Medulla oblongata (tissue), 1 donor: ENCODE data around the gene ADGRL3.
"Not testable (repeated sequence)": the region's sequence is repeated elsewhere in the genome, so short reads cannot be mapped to it uniquely, and the experiment has no call there.

Source experiments
- DNase-seq: peaks from one replicate; pipeline ENCODE4 v3.0.0-alpha.2; 2015; ENCODE audit errors: extremely low spot score

ADGRL3 gene

DNA sequence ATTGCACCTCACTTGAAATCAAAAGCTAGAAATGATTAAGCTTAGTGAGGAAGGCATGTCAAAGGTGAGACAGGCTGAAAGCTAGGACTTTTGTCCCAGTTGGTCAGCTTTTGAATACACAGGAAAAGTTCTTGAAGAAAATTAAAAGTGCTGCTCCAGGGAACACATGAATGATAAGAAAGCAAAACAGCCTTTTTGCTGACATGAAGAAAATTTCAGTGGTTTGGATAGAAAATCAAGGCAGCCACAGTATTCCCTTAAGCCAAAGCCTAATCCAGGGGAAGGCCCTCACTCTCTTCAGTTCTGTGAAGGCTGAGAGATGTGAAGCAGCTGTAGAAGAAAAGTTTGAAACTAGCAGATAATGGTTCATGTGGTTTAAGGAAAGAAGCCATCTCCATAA lies 150.8 kb downstream of the ADGRL3 start:
- no peak for DNase-seq

DNA sequence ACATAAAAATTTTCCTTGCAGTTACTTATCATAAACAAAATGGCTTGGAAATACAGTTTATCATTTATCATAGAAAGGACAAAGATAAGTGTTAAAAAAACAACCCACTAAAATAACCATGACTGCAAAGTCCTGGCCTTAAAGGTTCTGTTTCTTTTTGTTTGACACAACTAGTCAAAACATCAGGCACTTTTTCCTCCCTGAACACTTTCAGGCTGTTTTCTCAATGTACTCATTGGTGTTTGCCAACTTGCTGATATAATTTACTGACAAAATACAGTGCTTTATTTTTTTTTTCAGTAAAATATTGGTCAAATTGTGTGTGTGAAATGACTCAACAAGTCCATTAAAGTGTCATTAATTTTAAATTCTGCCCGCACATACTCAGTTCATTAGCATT lies 156.6 kb downstream of the ADGRL3 start:
- no peak for DNase-seq

DNA sequence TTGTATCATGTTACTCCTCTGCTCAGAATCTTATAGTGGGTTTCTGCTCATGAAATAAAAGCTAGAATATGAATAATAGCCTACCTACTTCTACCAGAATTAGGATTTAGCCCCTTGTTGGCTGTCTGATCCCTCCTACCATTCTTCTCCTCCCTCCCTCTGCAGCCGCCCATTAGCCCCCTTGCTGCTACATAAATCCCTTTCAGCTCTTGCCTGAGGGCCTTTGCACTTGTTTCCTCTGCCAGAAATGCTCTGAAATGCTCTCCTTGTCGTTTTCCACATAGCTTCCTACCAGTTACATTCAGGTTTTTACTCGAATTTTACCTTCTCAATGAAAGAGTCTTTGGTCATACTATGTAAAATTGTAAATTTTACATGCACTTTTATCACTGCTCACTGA lies 159.2 kb downstream of the ADGRL3 start:
- DNase-seq = no peak

DNA sequence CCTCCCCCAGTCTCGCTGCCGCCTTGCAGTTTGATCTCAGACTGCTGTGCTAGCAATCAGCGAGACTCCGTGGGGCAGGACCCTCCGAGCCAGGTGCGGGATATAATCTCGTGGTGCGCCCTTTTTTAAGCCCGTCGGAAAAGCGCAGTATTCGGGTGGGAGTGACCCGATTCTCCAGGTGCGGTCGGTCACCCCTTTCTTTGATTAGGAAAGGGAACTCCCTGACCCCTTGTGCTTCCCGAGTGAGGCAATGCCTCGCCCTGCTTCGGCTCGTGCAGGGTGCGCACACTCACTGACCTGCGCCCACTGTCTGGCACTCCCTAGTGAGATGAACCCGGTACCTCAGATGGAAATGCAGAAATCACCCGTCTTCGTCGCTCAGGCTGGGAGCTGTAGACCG lies 172.7 kb downstream of the ADGRL3 start:
- DNase-seq = not testable (repeated sequence)

DNA sequence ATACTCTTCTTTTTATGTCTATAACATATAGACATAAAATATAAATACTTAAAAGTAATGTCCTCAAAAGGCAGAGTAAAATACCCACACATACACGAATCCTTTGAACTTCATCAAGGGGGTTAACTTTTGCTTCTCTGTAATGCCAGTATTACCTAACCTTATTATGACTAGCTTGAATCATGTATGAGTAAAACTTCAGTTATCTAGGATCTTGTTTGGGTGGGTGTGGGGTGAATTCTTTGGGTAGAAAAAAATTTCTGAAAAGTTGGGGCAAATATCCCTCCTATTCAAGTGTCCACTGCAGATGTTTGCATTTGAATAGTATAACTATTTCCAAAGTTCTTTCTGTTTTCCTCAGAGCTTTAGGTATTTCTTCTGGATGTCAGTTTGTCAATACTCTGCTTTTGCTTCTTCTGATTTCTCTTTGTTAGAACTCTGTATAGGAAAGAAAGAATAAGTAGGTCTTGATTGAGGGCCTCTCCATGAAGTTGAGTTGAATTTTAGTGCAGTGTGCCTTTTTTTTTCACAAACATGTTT lies 173.8 kb downstream of the ADGRL3 start:
- DNase-seq = no peak

DNA sequence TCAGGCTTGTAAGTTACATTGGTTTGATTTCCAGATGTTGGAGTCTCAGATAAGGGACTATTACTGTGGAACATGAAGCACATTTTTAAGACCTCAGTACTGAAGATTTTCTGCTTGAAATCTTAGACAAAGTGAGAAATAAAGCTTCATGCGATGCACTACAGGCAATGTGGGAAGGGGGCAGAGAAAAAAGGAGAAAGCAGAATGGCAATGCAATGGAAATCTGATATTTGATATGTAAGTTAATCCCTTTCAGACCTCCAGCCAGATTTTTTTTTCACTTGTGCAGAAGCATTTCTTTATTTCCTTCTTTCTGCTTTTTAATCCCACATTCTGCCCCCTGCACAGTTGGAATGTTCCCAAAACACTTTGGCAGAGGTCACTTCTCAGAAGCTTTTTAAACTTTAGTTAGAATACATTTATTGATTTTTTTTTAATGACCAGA lies 174.3 kb downstream of the ADGRL3 start:
- peak; percentile 28 for DNase-seq

DNA sequence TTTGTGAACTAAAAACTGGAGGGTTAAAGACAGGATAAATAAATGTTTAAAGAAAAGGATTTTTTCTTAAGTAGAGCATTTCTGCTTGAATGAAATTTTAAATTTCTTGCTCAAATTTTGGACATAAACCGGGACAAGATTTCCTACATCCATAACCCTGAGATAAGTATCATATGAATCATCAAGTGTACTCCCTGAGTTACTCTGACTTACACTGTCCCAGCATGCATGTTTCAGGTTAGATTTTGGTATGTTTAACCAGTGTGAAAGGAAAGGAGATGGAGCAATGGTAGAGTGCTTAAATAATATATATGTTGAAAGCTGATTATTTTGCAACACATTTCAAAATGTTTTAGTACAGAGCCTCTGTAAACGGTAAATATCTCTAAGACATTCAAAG lies 175.2 kb downstream of the ADGRL3 start:
- DNase-seq = no peak

DNA sequence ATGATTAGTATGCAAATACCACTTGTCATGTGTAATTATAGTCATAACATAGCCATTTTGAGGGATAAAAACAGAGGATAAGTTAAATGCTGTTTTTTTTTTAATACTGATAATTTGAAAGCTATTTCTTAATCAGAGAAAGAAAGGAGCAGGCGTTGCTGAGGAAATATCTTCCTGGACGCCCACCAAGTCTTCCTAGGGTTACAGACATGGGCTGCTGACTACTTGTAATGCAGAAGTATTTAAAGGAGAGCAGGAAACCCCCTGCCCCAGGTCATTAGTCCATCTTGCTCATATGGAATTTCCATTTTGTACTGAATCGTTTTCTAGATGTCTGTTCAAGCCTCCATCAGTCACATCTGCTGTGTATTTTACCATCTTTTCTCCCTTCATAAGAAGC lies 176.2 kb downstream of the ADGRL3 start:
- DNase-seq = no peak

DNA sequence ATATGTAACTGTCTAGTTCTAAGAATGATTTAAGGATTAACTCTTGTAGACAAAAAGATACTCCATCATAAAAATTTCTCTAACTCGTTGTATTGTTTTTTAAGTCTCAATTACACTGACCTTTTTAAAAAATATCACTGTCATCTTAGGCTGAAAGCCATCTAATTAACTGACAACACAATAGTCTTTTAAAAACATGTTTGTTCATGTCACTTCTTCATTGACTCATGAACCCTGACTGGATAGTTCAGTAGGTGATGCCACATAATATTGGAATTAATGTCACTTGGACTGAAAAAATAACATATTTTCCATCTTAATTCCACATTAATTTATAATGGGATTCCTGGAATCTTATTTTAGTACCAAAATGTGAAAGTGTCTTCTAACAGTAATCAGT lies 179.3 kb downstream of the ADGRL3 start:
- no peak for DNase-seq

DNA sequence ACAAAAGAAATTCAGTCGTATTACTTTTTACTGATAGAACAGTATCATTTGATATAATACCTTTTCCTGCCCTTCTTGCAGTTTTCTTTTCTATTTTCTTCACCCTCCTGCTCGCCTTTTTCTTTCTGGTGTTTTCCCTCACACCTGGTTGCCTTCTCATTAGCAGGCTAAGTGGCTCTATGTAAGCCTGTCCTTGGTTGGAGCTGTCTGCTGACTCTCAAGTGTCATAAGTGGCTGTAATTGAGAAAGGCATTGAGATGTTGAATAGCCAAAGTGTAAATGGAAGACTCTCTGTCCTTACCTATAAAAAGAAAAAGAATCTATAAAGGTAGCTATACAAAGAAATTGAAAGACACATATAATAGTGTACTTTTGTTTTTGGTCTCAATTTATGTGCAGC lies 180.7 kb downstream of the ADGRL3 start:
- DNase-seq = no peak

DNA sequence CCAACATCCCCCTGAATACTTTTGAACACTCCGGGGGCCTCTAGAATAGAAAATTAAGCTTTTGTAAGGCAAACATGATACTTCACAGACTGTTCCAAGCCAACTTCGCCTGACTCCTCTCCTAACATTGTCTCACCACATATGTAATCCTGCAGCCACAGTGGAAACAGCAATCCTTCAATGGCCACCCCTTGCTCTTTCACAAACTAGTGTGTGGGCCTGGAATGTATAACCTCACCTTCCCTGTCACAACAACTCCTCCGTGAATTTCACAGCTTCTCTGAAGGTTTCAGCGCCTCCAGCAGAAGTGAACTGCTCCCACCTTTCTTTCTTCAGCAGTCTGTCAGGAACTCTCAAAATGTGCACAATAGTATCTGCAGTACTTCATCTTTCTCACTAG lies 185.1 kb downstream of the ADGRL3 start:
- DNase-seq = no peak

DNA sequence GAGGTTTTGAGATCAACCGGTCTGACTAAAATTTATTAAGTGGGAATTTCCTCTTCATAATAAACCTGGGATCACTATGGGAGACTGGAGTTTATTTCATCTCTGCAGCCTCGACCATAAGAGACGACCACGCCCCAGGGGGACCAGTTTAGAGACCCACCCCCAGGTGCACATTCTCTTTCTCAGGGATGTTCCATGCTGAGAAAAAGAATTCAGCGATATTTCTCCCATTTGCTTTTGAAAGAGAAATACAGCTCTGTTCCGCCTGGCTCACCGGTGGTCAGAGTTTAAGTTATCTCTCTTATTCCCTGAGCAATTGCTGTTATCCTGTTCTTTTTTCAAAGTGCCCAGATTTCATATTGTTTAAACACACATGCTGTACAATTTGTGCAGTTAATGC lies 187.2 kb downstream of the ADGRL3 start:
- DNase-seq = not testable (repeated sequence)

DNA sequence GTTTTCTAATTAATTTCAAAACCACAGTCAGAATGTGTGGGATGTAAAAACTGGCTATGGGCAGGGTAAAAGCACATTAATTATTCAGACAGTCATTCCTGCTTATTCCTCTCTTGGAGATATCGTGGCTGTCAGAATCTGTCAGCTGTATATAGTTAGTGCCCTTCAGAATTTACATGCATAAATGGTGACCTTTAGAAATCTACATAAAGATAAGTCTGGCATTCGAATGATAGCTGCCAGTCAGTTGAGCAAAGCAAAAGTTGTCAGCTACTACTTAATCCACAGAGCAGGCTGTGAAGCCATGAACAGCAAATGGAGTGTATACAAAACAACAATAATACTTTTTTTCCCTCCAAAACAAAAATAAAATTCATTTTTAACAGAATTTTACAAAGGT lies 189.5 kb downstream of the ADGRL3 start:
- no peak for DNase-seq

DNA sequence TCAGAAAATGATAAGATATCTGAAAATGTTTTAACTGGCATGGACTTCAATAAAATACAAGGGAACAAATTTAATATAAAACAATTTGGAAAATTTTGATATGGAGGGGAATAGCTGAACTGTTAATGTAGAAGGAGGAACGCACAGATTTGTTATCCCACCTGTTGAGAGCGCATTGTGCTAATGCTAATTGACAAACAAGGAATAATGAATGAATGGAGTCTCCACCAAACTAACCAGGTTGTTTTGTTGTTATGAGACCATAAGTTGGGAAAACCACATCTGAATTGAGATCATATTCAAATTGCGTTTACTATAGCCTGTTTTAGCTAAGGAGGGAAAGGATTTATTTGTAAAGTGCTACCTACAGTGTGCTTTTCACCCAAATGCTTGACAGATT lies 195.6 kb downstream of the ADGRL3 start:
- DNase-seq = no peak

DNA sequence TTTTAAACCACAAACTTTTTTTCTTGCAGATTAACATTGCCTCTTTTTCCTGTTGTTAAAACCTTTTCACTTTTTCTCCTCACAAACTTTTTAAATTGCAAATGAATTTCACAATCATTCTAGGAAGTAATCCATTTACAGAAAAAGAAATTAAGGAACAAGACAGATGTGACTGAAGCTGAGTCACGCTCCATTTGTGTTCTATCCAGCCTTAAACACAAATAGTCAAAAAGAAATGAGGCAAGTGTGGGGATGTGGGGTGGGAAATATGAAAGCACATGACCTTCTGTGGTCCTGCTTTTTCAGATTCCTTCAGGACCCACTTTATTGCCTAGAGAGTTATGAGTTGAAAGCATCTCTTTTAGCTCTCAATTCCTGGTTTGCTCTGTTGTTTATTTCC lies 197.0 kb downstream of the ADGRL3 start:
- no peak for DNase-seq

DNA sequence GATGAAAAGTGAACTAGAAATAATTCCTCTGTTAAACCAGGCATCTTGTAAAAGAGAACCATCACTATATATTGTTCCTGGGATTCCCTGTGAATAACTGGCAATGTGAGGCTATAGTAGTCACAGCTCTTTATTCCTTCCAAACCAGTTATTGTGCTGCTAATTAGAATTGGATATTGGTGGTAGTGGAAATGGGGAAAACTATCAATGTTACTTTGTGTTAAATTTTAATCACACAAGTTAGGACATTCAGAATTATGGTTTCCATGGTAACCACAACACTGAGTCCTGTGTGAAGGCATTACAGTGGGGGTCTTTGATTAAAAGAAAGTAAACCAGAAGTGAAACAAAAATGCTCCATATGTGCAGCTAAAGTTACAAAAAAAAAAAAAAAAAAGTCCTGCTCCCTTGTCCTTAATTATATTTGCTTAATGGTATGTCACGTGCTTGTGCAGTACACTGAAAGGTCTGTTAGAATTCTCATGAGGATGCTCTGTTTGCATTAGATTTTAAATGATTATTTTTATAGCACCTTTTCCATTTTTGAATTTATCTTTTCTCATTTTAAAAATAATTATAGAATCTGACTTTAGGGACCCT lies 200.4 kb downstream of the ADGRL3 start:
- peak; percentile 44 for DNase-seq

DNA sequence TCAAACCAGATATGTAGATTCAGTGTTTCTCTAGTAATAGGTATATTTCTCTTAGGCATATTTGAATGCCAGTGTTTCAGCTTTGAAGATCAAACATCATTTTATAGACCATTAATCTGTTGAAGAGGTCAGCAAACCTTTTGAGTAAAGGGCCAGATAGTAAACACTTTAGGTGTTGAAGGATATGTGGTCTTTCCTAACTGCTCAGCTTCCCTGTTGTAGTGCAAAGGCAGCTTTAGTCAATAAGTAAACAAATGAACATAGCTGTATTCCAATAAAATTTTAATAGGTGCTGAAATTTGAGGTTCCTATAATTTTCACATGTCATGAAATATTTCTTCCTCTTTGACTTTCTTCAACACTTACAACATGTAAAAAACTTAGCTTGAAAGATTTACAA lies 201.6 kb downstream of the ADGRL3 start:
- no peak for DNase-seq

DNA sequence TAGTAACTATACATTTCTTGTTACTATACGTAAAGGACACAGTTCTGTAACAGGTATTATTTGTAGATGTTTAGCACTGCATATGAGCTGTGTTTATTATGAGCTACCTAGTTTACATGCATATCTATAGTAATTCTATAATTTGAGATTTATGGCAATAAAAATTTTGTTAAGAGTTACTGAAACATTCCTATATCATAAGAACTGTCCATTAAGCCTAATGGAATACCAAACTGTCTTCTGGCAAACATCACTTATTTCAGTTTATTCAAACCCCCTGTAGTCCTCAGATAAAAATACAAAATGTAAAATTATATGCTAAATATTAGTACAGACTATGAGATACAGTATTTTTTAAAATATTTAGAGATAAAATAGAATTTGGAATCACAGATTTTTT lies 205.2 kb downstream of the ADGRL3 start:
- no peak for DNase-seq

DNA sequence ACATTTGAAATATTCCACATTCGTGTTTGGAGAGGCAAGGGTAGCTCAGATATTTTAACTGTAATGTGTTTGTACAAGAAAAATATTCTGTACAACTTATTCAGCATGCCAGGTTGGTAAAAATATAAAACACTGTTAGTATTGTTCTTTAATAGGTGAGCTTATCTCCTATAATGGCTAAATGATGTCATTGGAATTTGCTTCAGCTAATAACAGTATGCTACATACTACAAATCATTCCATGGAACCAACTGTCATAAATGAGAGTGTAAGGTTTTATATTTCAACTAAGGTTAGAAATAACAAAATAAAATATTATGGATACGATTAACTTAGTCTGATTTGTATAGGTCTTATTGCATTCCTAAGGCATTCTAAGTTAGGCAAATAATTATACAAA lies 206.6 kb downstream of the ADGRL3 start:
- DNase-seq = no peak

DNA sequence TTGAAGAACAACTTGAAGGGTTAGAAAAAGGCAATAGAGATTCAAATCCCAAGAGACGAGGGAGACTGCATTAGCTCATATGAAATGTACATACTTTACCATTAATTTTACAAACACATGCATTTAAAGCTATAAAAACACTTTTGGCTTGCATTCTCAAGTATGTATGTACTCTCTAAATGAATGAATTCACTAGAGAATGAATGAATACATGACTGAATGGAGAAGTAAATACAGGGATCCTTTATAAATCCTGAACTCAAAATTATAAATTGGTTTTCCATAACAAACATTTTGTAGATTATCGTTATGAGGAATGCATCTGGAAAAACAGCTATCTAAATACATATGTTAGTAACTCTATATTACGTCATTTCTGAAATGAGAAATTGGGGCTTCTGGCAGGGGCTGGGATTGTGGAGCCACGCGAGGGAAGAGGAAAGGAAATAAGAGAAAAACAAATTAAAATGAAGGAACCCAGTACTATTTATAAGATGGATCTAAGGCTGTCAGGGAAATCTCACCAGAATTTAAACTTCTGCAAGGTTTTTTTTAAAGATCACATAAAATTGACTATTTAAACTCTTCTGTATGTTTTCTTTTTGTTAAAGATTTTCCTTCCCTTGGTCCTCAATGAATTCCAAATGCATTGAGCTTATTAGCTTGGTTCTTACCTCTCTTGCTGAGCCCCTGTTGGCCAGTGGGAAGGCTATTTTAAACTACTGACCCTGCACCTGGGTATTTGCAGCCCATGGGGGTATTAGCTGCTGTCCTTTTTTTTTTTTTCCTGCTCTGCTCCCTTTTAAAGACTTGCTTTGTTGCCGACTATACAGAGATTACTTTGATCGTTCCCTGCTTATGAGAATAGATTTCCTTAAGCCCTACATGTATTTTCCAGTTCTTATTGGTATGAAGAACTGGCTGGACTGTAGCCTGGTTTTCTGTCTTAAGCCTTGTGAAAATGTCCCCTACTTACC lies 207.8 kb downstream of the ADGRL3 start:
- no peak for DNase-seq

DNA sequence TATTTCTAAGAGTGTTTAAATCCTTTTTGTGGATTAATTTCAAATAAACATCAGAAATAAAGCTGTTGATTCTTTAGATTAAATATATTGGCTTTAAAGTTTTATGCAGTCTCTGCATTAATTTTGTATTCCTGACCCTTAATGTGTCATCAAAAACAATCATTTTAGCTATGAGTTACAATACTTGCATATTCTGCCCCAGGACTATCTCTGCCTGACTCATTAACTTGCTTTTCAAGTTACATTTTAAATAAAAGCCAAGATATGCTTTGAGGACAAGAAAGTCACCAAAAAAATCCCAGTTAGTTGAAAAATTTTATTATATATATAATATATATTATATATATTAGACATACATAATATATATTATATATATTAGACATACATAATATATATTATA lies 208.7 kb downstream of the ADGRL3 start:
- no peak for DNase-seq

DNA sequence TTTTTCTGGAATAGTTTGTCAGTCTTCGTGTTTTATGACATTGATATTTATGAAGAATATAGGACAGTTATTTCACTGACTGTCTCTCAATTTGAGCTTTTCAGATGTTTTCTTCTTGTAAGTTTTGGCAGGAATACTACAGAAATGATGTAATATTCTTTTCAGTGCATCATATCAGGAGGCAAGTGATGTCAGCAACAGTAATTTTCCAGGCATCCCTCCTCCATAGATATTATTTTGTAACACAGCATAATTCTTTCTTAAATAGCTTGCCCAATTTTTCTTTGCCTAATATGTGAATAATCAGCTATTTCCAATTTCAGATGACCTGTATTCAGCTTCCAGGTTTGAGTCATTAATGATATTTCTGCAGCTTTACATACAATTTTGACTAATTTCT lies 211.1 kb downstream of the ADGRL3 start:
- DNase-seq = no peak

DNA sequence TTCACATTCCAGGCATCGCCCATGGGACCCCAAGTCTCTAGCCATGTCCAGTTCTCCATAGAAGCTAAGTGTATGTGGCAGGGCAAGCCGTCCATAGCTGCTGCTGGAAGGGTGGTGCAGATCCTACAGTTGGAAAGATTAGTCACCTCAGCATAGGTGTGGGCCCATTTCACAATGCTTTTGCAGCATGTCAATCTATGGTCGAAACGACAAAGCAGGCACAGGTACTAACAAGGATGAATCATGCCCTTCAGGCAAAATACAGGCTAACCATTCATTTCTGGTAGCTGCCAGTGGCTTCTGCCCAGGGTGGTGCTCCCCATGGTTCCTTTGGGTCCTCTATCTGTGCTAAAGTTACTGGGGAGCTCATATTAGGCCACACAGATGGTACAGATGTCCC lies 225.2 kb downstream of the ADGRL3 start:
- DNase-seq = no peak
